NOMO-1 treated with DMSO at 0.1 percent for 48 hours (cell line): ENCODE data around the gene RPL5.
A peak's percentile ranks its signal among the peaks of the same experiment; 100 is the strongest.
"Not testable (repeated sequence)": the region's sequence is repeated elsewhere in the genome, so short reads cannot be mapped to it uniquely, and the experiment has no call there.

ENCODE experiments used
- DNase-seq: peaks from one replicate; lab custom pipeline; 2025; ENCODE audit not compliant: unreplicated experiment; lab: John Stamatoyannopoulos, UW

The RPL5 gene

DNA sequence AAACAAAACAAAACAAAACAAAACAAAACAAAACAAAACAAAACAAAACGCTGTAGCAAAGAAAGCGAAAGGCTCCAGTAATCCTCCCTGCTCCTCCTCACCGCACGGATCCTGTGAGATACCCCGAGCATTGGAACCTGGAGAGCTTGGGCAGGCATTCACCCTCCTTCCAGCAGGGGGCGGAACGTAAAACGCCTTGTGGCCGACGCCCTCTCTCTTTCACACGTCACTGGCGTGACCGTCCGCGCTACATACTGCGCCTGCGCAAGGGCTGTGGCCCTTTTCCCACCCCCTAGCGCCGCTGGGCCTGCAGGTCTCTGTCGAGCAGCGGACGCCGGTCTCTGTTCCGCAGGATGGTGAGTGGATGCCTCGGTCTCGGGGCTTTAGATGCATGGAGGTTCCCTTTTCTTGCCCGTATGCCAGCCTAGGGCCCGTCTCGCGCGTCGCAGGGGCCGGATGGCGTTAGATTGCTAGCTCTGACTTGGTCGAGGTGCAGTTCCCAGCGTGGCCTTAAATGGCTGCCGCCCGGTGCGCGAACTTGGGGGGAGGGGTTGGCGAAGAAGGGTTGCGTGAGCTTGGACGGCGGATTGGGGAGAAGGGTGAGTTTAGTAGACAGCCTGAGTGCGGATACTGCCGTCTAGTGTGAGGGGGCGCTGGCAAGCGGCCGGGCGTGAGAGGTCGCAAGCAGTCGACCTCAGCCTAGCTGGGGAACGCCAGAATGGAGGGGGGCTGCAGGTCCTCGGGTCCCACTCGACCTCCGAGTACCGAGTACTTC, at the start of gene RPL5:
Gene RPL5 (plus strand): TSS at position 279 of the 775 bp plus-strand sequence. CDS start 75 bp downstream, at position 354.
- DNase-seq: peak; percentile 97

DNA sequence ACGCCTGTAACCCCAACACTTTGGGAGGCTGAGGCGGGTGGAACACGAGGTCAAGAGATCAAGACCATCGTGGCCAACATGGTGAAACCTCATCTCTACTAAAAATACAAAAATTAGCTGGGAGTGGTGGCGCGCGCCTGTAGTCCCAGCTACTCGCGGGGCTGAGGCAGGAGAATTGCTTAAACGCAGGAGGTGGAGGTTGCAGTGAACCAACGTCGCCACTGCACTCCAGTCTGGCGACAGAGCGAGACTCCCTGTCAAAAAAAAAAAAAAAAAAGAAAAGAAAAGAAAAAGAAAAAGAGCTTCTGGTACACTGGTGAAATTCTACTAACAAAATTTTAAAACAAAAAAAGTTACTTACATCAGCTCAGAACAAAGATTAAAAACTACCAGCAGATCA, 48.3 kb upstream of the RPL5 start:
- DNase-seq: not testable (repeated sequence)

DNA sequence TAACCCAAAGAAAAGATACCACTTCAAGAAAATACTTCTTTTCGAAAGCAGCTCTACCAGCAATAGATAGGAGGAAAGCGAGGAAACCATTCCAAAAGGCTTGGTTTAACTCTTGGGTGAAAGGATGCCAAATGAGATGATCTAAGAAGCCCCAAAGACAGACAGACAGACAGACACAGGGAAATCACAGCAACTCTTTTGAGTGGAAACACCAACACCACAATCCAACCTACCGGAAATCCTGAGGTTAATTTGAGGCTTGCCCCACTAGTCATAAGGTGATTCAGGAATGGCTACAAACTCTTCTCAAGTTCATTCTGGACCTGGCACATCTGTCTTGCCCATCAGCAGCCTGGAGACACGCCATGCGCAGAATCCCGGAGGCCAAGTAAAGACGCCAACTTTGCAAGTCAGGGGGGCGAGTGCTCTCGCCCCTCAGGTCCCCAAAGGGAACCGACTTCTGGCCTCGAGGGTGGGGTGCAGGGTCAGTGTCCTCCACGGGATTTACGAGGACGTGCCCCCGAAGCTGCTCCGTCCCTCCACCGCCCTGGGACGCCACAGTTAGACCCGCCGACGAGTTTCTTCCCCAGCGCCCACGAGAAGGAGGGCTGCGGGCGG, 47.7 kb upstream of the RPL5 start:
- DNase-seq: peak; percentile 6

DNA sequence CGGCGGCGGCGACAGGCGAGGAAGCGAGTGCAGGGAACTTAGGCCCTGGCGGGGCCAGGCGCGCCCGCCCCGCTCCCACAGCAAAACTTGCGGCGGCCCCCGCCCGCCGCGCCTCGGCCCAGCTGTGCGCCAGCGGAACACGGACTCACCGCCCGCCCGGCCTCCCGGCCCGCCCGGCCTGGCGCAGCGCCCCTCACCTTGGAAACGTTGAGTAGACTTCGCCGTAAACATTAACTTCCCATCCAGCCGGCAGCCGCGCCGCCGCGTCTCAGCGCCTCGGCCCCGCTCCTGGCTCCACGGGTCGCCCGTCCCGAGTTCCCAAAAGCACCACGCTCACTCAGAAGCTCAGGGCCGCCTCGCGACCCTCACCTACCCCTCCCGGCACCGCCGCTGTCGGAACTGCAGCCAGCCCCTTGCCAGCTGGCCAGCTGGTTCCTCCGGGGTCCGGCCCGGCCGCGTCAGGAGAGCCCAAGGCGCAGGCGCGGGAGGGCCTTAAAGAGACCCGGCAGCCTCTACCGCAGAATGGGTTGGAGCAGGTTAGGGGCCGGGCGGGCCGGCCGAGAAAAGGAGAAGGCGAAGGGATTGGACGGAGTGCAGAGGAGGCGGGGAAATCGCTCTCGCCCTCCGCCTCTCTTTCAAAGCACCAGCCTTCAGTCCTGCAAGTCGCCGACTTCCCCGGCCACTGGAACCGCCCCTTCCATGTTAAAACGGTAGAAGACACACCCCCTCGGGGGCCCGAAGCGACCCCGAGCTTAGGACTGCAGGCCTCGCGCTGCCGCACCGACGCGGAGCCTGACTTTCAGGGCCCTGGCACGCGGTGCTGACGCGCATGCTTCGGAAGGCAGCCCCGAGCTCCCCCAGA, 47.0 kb upstream of the RPL5 start, which contains the start of gene EVI5:
Gene EVI5 (minus strand): TSS at position 470 of the 862 bp plus-strand sequence. CDS start 48,562 bp downstream, outside the sequence.
- peak; percentile 98 for DNase-seq

DNA sequence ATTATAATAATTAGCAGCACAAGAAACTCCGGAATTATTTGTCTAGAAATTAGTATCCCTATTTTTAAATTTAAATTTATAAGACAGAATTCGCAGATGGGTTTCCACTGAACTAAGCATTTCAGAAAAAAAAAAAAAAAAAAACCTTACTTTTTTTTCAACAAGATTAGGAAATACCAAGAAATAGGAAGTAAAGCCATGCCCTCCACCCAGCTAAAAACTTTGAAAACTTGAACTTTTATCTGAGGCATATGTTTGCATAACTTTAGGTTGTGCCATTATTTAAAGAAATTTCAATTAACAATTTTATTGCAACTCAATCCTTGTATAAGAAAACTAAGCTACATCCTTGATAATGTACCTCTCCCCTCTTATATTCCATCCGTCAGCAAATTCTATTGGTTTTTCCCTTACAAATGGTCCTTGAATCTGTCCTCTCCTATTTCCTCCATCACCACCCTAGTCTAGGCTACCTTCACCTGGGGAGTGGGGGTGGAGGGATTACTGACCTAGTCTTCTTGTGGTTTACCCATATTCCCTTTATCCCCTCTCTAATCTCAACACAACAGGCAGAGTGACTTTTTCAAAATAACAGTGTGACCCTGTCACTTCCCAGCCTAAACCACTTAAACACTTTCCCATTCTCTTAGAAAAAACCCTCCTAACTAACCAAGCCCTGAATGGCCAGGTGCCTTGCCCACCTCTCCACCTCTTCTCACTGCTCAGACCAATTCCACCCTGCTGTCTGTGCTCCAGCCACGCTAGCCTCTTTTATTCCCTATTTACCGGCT, 45.5 kb upstream of the RPL5 start:
- DNase-seq: peak; percentile 48

DNA sequence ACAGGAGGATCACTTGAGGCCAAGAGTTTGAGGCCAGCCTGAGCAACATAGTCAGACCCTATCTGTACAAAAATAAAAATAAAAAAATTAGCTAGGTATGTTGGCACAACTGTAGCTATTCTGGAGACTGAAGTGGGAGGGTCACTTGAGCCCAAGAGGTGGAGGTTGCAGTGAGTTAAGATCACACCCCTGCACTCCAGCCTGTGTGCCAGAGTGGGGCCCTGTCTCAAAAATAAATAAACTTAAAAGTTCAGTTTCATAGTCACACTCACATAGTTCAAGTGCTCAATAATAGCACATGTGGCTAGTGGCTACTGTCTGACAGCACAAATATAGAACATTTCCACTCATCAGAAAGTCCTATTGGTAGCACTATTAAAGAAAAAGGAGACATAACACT, 41.8 kb upstream of the RPL5 start:
- no peak for DNase-seq

DNA sequence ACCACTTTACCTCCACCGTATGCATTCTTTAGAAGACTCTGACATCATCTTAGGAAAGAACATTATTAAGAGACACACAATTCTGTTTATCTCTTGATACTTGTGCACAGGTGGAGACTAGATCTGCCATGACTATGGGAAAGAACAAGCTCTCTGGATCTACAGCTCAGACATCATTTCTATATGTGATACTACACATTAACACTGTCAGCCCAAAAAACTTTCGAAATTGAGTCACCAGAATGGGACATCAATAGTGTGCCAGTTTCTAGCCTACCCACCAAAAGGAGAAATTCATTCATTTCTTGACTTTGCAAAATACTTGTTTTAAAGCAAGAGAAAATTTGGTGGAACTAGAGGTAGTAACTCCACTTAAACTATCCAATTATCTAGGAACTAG, 41.0 kb upstream of the RPL5 start:
- no peak for DNase-seq

DNA sequence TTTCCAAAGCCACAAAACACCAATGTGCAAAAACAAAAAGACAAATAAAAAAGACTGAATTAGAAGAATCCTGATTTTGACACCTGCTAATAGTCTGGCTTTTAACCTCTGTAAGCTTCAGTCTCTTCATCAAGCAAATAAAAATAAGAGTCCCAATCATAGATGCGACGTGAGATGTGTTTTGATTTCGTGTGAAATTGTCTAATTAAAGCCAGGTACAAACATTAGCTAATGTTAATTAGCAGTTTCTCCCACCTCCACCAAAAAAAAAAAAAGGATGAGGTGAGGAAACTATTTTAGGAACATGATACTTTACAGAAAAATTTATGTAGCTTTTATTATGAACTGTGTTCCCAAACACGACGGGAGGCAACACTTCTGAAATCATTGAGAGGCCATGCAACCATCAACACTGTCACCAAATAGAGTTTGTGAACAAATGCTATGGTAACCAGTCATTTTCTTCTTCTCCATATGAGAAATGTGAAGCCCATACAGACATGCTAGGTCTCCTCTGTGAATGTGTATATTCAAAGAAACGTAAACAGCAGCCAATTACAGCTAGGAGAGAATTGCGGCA, 40.3 kb upstream of the RPL5 start:
- DNase-seq: no peak

DNA sequence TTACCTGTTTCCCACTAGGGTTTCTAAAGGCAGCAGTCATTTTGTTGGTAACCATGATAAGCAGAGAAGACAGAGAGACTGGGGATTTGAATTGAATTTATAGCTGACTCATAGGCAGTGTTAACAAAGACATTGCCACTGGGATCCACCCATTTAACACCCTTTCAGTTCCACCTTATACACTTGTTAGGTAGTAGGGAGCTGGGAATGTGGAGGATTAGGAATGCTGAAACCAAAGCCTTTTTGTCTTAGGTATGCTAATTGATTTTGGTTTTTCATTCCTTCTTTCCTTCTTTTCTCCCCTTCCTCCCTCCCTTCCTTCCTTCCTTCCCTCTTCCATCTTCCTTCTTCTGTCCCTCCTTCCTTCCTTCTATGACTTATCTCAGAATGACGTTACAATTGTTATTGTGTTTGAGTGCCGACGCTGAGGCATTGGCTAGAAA, 39.5 kb upstream of the RPL5 start:
- no peak for DNase-seq

DNA sequence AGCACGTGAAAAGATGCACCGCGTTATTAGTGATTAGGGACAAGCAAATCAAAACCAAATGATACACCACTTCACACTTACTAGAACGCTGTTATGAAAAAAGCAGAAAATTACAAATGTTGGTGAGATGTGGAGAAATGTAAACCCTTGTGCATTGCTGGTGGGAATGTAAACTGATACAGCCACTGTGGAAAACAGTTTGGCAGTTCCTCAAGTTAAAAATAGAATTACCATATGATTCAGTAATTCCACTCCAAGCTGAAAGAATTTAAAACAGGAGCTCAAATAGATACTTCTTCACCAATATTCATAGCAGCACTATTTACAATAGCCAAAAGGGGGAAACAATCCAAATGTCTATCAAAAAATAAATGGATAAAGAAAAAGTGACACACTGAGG, 36.7 kb upstream of the RPL5 start:
- DNase-seq: no peak

DNA sequence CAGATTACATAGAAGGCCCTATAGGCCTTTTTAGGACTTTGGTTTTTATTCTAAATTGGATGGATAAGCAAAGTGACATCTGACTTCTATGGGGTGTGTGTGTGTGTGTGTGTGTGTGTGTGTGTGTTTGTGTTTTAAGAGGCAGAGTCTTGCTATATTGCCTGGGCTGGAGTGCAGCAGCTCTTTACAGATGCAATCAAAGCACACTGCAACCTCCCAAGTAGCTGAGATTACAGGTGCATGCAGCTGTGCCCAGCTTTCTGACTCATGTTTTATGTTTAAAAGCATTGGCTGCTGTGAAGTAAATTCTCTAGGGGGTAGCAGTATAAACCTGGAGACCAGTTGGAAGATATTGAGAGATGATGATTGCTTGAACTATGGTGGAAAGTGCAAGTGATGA, 34.5 kb upstream of the RPL5 start:
- no peak for DNase-seq

DNA sequence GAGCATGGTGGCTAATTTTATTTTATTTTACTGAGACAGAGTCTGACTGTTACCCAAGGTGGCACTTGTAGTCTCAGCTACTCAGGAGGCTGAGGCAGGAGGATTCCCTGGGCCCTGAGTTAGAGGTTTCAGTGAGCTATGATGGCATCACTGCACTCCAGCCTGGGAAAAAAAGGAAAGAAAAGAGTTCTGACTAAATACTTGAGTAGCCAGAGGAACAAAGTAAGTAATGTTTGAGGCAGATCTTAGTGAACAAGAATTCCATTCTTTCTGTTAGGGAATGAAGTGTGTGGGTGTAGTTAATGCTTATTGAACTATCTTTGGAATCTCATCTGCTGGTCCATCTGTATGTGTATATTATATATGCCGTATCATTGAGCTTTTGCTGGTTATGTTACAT, 33.9 kb upstream of the RPL5 start:
- no peak for DNase-seq

DNA sequence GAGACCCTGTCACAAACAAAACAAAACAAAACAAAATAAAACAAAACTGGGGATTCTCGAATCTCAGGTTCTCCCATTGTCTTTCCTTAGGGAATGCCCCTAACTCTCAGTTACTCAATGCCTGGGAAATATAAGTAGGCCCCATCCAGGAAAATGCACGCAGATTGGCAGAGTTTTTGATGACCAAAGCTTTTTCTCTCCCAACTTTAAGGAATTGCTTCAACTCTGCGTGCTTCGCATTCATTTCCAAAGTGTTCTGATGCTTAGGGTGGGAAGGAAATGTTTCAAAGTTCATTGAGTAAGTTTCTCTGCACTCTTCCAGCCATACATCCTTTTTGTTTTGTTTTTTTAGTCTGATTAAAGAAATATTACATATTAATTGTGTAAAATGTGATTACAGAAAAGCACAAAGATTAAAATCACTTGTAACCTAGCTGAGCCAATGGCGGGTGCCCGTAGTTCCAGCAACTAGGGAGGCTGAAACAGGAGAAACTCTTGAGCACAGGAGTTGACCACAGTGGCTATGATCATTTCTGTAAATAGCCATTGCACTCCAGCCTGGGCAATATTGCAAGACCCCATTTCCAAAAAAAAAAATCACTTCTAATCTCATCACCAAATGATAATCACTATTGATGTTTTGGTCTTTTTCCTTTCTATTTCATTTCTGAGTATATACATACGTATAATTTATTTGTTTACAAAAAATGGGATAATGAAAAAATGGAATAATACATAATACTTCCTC, 28.5 kb upstream of the RPL5 start:
- no peak for DNase-seq

DNA sequence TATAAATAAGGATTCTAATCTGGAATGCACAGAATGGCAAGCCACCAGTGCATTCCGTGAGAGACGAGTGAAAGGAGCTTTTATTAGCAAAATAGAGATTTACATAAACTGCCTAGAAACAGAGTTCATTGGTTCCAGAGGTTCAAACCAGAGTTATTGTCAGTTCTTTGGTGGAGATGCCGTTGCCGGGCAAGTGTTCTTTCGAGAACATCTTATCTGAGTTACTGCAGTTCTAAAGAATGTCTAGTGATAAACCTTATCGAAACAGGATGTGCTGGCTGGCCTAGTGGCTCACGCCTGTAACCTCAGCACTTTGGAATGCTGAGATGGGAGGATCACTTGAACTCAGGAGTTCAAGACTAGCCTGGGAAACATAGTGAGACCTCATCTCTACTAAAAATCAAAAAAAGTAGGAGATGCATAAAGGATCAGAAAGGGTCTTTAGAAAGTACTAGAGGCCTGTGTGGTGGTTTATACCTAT, 27.1 kb upstream of the RPL5 start:
- peak; percentile 62 for DNase-seq

DNA sequence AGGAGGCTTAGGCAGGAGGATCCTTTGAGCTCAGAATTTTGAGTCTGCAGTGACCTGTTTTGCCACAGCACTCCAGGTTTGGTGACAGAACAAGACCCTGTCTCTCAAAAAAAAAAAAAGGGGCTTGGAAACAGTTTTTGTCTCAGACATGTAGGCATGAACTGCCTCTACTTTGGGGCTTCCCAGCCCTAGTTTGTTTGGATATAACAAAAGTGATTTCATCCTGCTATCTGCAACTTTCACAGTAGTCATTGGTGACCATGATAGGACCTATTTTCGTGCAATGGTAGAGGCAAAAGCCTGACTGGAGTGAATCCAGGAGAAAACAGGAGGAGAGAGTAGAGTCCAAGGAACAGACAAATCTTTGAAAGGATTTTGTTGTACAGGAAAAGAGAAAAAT, 26.6 kb upstream of the RPL5 start:
- no peak for DNase-seq

DNA sequence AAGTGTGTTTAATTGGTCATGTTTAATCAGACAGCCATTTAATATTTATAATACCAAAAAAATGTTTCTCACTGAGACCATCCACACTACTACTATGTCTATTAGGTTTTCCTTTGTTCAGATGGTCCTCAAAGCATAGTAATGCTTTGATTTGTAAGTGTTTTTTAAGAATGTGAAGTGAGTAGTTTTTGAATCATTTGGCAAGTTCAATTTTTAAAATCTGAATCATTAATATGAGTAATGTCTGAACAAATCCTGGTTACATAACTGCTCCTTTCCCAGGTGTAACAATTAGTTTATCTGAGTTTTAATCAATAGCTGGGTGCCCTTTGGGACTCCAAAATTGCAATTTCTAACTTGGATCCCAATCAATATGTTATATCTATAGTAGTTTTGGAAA, 23.5 kb upstream of the RPL5 start:
- no peak for DNase-seq

DNA sequence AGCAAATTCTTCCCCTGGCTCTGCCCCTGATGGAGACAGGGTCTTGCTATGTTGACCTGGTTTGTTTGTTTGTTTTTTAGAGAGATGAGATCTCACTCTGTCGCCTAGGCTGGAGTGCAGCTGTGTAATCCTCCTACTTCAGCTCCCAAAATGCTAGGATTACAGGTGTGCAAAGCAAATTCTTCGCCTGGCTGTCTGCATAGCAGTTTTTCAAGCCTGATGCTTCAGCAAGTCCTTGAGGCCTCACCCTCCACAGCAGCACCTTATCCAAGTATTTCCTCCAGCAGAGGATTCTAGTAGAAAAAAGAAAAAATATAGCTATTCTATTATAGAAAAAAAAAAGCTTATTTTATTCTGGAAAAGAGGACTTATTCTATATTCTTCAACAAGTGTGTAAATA, 15.1 kb upstream of the RPL5 start:
- DNase-seq: no peak

DNA sequence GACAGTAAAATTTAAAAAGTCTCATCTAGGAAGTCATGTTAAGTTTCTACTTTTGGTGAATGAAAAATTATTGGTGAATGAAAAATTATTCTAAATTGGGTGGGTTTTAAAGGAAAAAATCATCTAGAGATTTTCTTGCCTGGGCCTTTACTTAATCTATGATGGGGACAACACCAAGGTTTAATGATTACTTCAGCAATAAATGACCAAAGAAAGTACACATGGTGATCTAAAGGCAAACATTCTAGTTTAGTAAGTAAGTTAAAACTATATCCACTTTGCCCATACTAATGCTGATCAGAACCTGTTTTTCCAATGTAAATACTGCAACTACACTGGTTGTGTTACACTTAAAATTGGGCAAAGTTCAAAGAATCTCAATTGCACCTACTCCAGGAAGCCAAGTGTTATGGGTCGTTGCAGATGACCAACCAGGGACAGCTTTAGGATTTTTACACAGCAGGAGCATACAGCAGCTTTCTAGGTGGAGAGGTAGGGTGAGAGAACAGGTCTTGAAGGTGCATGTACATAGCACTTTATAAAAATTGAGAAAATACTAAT, 14.6 kb upstream of the RPL5 start:
- DNase-seq: no peak
